CD4-positive, CD25-positive, alpha-beta regulatory T cell (primary cell): ENCODE results near the gene LRG1. TPM values are rescaled to one million over a fixed set of nuclear protein-coding genes. Genes with fewer than 3 reads are reported as not detected.

Experiments used
- ATAC-seq, 2 donors: fragments of 150-1000 bp; cut with Tn5 transposase; one replicate each; pipeline ENCODE4 v1.10.0; 2021; ENCODE audit warnings: low read depth in 2 of 2, moderate number of reproducible peaks in 2 of 2, moderate library complexity in 1 of 2
- DNase-seq, 3 donors: peaks; one replicate each; pipeline versions ENCODE4 v3.0.0 to v3.0.0-alpha.2; 2012 to 2022; ENCODE audit warnings: mixed read lengths in 1 of 3
- H3K27ac ChIP-seq: one replicate; pipeline ENCODE4 v1.7.0; 2013; ENCODE audit warnings: mild to moderate bottlenecking, low read length; ENCODE audit not compliant: insufficient read depth, poor library complexity, severe bottlenecking
- H3K27me3 ChIP-seq: one replicate; pipeline ENCODE4 v1.7.0; 2013; ENCODE audit warnings: low read length; ENCODE audit not compliant: control insufficient read depth, insufficient read depth
- H3K36me3 ChIP-seq: one replicate; pipeline ENCODE4 v1.7.0; 2013; ENCODE audit warnings: mild to moderate bottlenecking, low read length, moderate library complexity; ENCODE audit not compliant: control insufficient read depth, insufficient read depth
- H3K4me1 ChIP-seq: 2 replicates; pipeline ENCODE4 v1.7.0; 2013; ENCODE audit warnings: mild to moderate bottlenecking, low read length; ENCODE audit not compliant: insufficient read depth, control insufficient read depth, poor library complexity, severe bottlenecking
- H3K4me3 ChIP-seq: one replicate; pipeline ENCODE4 v1.7.0; 2013; ENCODE audit warnings: low read depth, mild to moderate bottlenecking, low read length, moderate library complexity
- H3K9me3 ChIP-seq, 2 experiments: 1 replicate in 1 of 2; 2 replicates in 1 of 2; pipeline ENCODE4 v1.7.0; 2013; ENCODE audit warnings: low read length in 2 of 2, mild to moderate bottlenecking in 1 of 2, moderate library complexity in 1 of 2; ENCODE audit not compliant: control insufficient read depth in 2 of 2
- H3K27ac Mint-ChIP-seq, 3 donors: one replicate each; pipeline ENCODE4 v1.8.0; 2020 to 2022; ENCODE audit warnings: mild to moderate bottlenecking in 3 of 3, mixed read lengths in 3 of 3, moderate library complexity in 2 of 3
- H3K27me3 Mint-ChIP-seq: one replicate; pipeline ENCODE4 v1.8.0; 2022; ENCODE audit warnings: mild to moderate bottlenecking, mixed read lengths
- H3K36me3 Mint-ChIP-seq: one replicate; pipeline ENCODE4 v1.8.0; 2020; ENCODE audit warnings: mixed read lengths
- H3K4me1 Mint-ChIP-seq, 4 donors: one replicate each; pipeline ENCODE4 v1.8.0; 2020 to 2022; ENCODE audit warnings: mixed read lengths in 4 of 4, mild to moderate bottlenecking in 1 of 4
- H3K4me3 Mint-ChIP-seq, 4 donors: one replicate each; pipeline ENCODE4 v1.8.0; 2020 to 2022; ENCODE audit warnings: mild to moderate bottlenecking in 4 of 4, mixed read lengths in 4 of 4, moderate library complexity in 3 of 4
- H3K9me3 Mint-ChIP-seq, 7 donors: one replicate each; pipeline ENCODE4 v1.8.0; 2020 to 2022; ENCODE audit warnings: mixed read lengths in 7 of 7, mild to moderate bottlenecking in 3 of 7, moderate library complexity in 2 of 7
- polyA plus RNA-seq, 4 donors: library from polyadenylated mRNA; unstranded; fragments of 300-500 nt; fragmentation: Illumina TruSeq; gene quantifications; one replicate each; pipeline ENCODE4 v1.2.3, GENCODE V29; 2021
- total RNA-seq: library from RNA; stranded (reverse); gene quantifications from one replicate; pipeline ENCODE4 v1.2.3, GENCODE V29; 2022

LRG1 gene
- total and polyA plus RNA-seq, 5 donors from 2014 or later: 0.47 to 1.4 (median 1.1) TPM

- no peaks in the 10 kb centered on the region for H3K9me3 ChIP-seq
- no peaks in the 10 kb centered on the region for H3K27me3 ChIP-seq
- no peak for ATAC-seq
- H3K4me1 ChIP-seq: no peaks in the 10 kb centered on the region
- no peaks in the 10 kb centered on the region for H3K4me1 Mint-ChIP-seq
- no peak for DNase-seq
- H3K9me3 Mint-ChIP-seq: peaks cover 0 to 1% (median 0%) of the 10 kb centered on the region in 7 donors
- no peak overlapping the region for H3K4me3 Mint-ChIP-seq
- H3K36me3 ChIP-seq: no peaks in the 10 kb centered on the region
- H3K27ac Mint-ChIP-seq: no peak overlapping the region
- H3K27ac ChIP-seq: no peak overlapping the region
- H3K36me3 Mint-ChIP-seq: no peaks in the 10 kb centered on the region
- peaks cover 23% of the 10 kb centered on the region for H3K27me3 Mint-ChIP-seq
- H3K4me3 ChIP-seq: no peak overlapping the region
Observed at GRCh38 chr19:4519172-4519496, 20.7 kb downstream of the LRG1 start.

- Mint-ChIP-seq H3K27ac (peak within 1 kb of the TSS in 1 of 3 donors; percentile 91), H3K4me1 (no peaks in the 10 kb centered on the region), H3K27me3 (peaks cover 23% of the 10 kb centered on the region), H3K9me3 (peaks cover 0 to 1% (median 0%) of the 10 kb centered on the region in 7 donors), H3K36me3 (no peaks in the 10 kb centered on the region), H3K4me3 (no peak within 1 kb of the TSS)
- no peak within 1 kb of the TSS for H3K4me3 ChIP-seq
- H3K9me3 ChIP-seq: no peaks in the 10 kb centered on the region
- DNase-seq (no peak), ATAC-seq (no peak)
- H3K36me3 ChIP-seq: no peaks in the 10 kb centered on the region
- no peak within 1 kb of the TSS for H3K27ac ChIP-seq
- H3K4me1 ChIP-seq: no peaks in the 10 kb centered on the region
- H3K27me3 ChIP-seq: no peaks in the 10 kb centered on the region
Observed at GRCh38 chr19:4518345-4519171, 21.3 kb downstream of the LRG1 start, which contains the start of gene PLIN4. TSS of gene PLIN4 (minus strand) at chr19:4518486. CDS start at chr19:4518272, 214 bp downstream.

- Histone ChIP-seq H3K4me1 (no peaks in the 10 kb centered on the region), H3K27ac (no peak overlapping the region), H3K27me3 (no peaks in the 10 kb centered on the region), H3K4me3 (no peak overlapping the region), H3K9me3 (no peaks in the 10 kb centered on the region), H3K36me3 (no peaks in the 10 kb centered on the region)
- ATAC-seq (no peak), DNase-seq (no peak)
- Mint-ChIP-seq H3K4me3 (no peak overlapping the region), H3K4me1 (no peaks in the 10 kb centered on the region), H3K27ac (no peak overlapping the region), H3K9me3 (peaks cover 0 to 1% (median 0%) of the 10 kb centered on the region in 7 donors), H3K36me3 (no peaks in the 10 kb centered on the region), H3K27me3 (peaks cover 23% of the 10 kb centered on the region)
Observed at GRCh38 chr19:4517451-4518057, 22.3 kb downstream of the LRG1 start.

GRCh38 chr19:4516939-4517300 lies 22.9 kb downstream of the LRG1 start:
- Histone ChIP-seq H3K4me3 (no peak overlapping the region), H3K4me1 (no peaks in the 10 kb centered on the region), H3K27ac (no peak overlapping the region), H3K9me3 (no peaks in the 10 kb centered on the region), H3K27me3 (no peaks in the 10 kb centered on the region), H3K36me3 (no peaks in the 10 kb centered on the region)
- peaks cover 0 to 1% (median 0%) of the 10 kb centered on the region in 7 donors for H3K9me3 Mint-ChIP-seq
- no peak overlapping the region for H3K4me3 Mint-ChIP-seq
- H3K27ac Mint-ChIP-seq: no peak overlapping the region
- ATAC-seq (no peak), DNase-seq (no peak)
- no peaks in the 10 kb centered on the region for H3K36me3 Mint-ChIP-seq
- H3K4me1 Mint-ChIP-seq: no peaks in the 10 kb centered on the region
- peaks cover 20% of the 10 kb centered on the region for H3K27me3 Mint-ChIP-seq

GRCh38 chr19:4516199-4516938 lies 23.5 kb downstream of the LRG1 start:
- no peaks in the 10 kb centered on the region for H3K4me1 ChIP-seq
- Mint-ChIP-seq H3K36me3 (no peaks in the 10 kb centered on the region), H3K4me1 (no peaks in the 10 kb centered on the region), H3K4me3 (no peak overlapping the region), H3K27ac (peak overlapping the region in 1 of 3 donors; percentile 20), H3K27me3 (peaks cover 15% of the 10 kb centered on the region), H3K9me3 (peaks cover 0 to 2% (median 0%) of the 10 kb centered on the region in 7 donors)
- H3K27me3 ChIP-seq: no peaks in the 10 kb centered on the region
- DNase-seq (no peak), ATAC-seq (no peak)
- H3K9me3 ChIP-seq: no peaks in the 10 kb centered on the region
- H3K36me3 ChIP-seq: no peaks in the 10 kb centered on the region
- no peak overlapping the region for H3K27ac ChIP-seq
- no peak overlapping the region for H3K4me3 ChIP-seq

GRCh38 chr19:4515732-4516131 lies 24.1 kb downstream of the LRG1 start:
- H3K36me3 ChIP-seq: no peaks in the 10 kb centered on the region
- H3K27me3 Mint-ChIP-seq: peaks cover 9% of the 10 kb centered on the region
- DNase-seq (no peak), ATAC-seq (no peak)
- H3K4me3 Mint-ChIP-seq: no peak overlapping the region
- H3K4me1 Mint-ChIP-seq: no peaks in the 10 kb centered on the region
- H3K36me3 Mint-ChIP-seq: no peaks in the 10 kb centered on the region
- H3K9me3 ChIP-seq: no peaks in the 10 kb centered on the region
- H3K9me3 Mint-ChIP-seq: peaks cover 0 to 2% (median 0%) of the 10 kb centered on the region in 7 donors
- no peaks in the 10 kb centered on the region for H3K4me1 ChIP-seq
- no peak overlapping the region for H3K27ac ChIP-seq
- peak overlapping the region in 1 of 3 donors; percentile 66 for H3K27ac Mint-ChIP-seq
- H3K27me3 ChIP-seq: no peaks in the 10 kb centered on the region
- H3K4me3 ChIP-seq: no peak overlapping the region

GRCh38 chr19:4513248-4513647 lies 26.6 kb downstream of the LRG1 start:
- peaks cover 5% of the 10 kb centered on the region for H3K27me3 Mint-ChIP-seq
- DNase-seq (no peak), ATAC-seq (no peak)
- H3K4me3 Mint-ChIP-seq: no peak overlapping the region
- no peak overlapping the region for H3K27ac Mint-ChIP-seq
- H3K9me3 Mint-ChIP-seq: peaks cover 0 to 2% (median 0%) of the 10 kb centered on the region in 7 donors
- no peak overlapping the region for H3K4me3 ChIP-seq
- no peaks in the 10 kb centered on the region for H3K4me1 Mint-ChIP-seq
- H3K27me3 ChIP-seq: no peaks in the 10 kb centered on the region
- H3K4me1 ChIP-seq: no peaks in the 10 kb centered on the region
- H3K36me3 Mint-ChIP-seq: no peaks in the 10 kb centered on the region
- H3K36me3 ChIP-seq: no peaks in the 10 kb centered on the region
- no peak overlapping the region for H3K27ac ChIP-seq
- no peaks in the 10 kb centered on the region for H3K9me3 ChIP-seq
